Heart left ventricle (tissue), 13 donors: Measurements from ENCODE around the gene AGFG2.

Source experiments
- CTCF ChIP-seq, 12 donors: fragments of 200-600 bp; sonication (generic) in 4 of 12; IDR thresholded peaks; one replicate each; pipeline versions ENCODE4 v1.5.0 to v1.8.0; 2018 to 2022; ENCODE audit warnings: antibody characterized with exemption in 12 of 12, mild to moderate bottlenecking in 5 of 12
- POLR2A ChIP-seq, 2 donors: fragments of 450-650 bp; IDR thresholded peaks; one replicate each; pipeline ENCODE4 v1.6.1; 2017; ENCODE audit warnings: antibody characterized with exemption in 2 of 2, mild to moderate bottlenecking in 2 of 2, moderate library complexity in 2 of 2
- donor health status: ischemic (EF 13 %, LVEDD 7.1; RV severe dilation, severe dysfunction).
- donor health status: DM: no; HTN: yes; CAD: no.
- donor health status: DM: no; HTN: no; CAD: no.
- donor health status: ischemic (EF 25% LVEDD 6.9; RV normal size, moderate dysfunction).
- donor health status: ischemic (EF 25% LVEDD 5.7; RV mildly dilated, moderate dysfunction).
- donor health status: ischemic (EF 35%, LVEDD 5.7; RV mildly dilated, moderate dysfunction).
- donor health status: nonischemic (EF 11% LVEDD 7.7; RV severe dilation, severe dysfunction).
- donor health status: DM: yes; HTN: yes; CAD: no.
- donor health status: PGD.
- donor health status: ischemic (EF 29% LVEDD 5.4; RV normal size, mild dysfunction).
- donor health status: nonischemic (EF 23%, LVEDD 6.1; RV moderate dilation, normal function).

GRCh38 chr7:100575206-100575631 is 36.2 kb downstream of the AGFG2 start:
- TF ChIP-seq CTCF (IDR thresholded peaks at IDR 0.05) (no peak), POLR2A (IDR thresholded peaks at IDR 0.05) (no peak)
